GM12873 (cell line): Measurements from ENCODE around the gene OGT.

Experiments
- TF ChIP-seq, protein P1 (sequence below): IDR thresholded peaks from 2 replicates; pipeline ENCODE4 v1.5.1; 2012; ENCODE audit warnings: low read depth, mild to moderate bottlenecking, moderate library complexity, low read length, control low read depth; ENCODE audit not compliant: insufficient read depth; ENCODE audit errors: missing control alignments

Gene OGT

DNA sequence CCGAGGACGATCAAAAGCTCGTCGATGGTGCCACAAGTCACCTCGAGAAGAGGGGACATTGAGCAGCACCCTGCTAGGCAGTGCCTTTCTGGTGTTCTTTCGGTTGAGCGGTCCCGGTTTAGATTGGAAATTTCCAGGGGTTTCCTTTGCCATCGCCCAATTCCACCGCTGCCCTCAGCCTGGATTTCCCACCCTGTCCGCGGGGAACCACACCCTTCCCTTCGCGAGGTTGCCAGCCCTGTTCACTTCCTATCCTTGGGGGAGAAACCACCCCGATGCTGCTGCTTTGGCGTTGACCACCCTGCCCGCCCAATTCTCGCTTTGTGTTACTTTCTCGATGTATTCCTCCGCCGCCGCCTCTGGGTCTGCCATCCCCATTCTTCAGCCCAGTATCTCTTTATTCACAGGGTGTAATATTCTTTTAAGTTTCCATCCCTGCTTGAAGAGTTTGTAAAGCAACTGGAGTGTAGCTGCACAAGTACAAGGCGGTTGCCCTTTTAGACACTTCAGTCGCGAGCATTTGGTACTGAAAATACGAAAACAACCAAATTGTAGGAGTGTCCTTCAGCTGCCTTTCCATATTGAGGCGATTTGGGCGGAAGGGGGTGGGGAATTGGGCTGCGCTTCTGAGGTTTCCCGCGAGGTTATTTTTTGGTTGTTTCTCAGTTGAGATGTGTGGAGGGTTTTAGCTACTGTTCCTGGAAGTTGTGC lies 1.1 kb downstream of the OGT start:
- TF ChIP-seq, protein P1, sequence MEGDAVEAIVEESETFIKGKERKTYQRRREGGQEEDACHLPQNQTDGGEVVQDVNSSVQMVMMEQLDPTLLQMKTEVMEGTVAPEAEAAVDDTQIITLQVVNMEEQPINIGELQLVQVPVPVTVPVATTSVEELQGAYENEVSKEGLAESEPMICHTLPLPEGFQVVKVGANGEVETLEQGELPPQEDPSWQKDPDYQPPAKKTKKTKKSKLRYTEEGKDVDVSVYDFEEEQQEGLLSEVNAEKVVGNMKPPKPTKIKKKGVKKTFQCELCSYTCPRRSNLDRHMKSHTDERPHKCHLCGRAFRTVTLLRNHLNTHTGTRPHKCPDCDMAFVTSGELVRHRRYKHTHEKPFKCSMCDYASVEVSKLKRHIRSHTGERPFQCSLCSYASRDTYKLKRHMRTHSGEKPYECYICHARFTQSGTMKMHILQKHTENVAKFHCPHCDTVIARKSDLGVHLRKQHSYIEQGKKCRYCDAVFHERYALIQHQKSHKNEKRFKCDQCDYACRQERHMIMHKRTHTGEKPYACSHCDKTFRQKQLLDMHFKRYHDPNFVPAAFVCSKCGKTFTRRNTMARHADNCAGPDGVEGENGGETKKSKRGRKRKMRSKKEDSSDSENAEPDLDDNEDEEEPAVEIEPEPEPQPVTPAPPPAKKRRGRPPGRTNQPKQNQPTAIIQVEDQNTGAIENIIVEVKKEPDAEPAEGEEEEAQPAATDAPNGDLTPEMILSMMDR: no peak

DNA sequence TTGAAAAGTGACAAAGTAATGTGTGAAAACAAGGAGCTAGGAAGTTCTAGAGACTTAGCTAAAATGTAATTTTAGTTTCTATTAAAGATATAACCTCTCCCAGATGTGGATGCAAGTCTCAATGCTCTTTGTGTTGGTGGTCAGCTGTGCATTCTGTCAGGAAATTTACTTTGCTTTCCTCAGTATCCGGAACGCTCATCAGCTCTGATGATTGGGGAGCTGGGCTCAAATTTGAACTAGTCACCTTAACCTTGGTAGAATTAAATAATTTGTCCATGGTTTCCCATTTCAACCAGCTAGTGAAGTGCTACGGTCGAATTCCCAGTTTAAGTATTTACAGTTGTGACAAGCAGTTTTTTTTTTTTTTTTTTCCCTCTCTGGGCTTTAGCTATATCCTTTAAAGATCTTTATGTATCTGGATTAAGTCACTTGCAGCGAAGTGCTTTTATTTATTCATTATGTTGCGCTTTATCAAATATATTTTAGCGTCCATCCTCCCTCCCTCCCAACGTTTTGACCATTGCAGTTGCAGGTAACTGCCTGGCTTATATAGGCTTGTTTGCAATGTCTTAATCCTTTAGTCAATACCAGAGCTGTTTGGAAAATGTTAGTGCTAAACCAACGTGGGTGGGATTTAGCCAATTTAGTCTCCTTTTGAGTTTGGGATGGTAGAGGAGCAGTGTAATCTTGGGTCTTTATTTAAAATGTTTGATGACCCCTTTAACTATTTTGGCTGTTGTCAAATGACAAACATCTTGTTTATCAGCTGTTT lies 2.1 kb downstream of the OGT start:
- TF ChIP-seq, protein P1: no peak

DNA sequence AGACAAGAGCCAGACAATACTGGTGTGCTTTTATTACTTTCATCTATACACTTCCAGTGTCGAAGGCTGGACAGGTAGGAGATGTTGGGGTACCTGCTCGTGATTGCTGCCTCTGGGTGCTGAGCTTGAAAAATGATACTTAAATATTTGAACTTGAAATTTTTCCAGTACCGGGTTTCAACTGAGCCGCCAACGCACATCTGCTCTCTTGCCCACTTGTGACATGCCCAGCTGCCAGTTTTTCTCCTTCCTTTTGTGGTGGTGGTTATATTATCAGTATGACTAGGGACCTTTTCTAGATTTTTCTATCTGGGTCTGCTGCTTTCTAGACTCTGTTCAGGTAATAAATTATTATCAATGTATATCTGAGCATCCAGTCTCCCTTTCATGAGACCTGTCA lies 3.4 kb downstream of the OGT start:
- TF ChIP-seq, protein P1: no peak

GRCh38 chrX:71537743-71538142 lies 4.8 kb downstream of the OGT start:
- TF ChIP-seq, protein P1: no peak

- TF ChIP-seq, protein P1: no peak
Measured at GRCh38 chrX:71540801-71541200, 7.9 kb downstream of the OGT start.

DNA sequence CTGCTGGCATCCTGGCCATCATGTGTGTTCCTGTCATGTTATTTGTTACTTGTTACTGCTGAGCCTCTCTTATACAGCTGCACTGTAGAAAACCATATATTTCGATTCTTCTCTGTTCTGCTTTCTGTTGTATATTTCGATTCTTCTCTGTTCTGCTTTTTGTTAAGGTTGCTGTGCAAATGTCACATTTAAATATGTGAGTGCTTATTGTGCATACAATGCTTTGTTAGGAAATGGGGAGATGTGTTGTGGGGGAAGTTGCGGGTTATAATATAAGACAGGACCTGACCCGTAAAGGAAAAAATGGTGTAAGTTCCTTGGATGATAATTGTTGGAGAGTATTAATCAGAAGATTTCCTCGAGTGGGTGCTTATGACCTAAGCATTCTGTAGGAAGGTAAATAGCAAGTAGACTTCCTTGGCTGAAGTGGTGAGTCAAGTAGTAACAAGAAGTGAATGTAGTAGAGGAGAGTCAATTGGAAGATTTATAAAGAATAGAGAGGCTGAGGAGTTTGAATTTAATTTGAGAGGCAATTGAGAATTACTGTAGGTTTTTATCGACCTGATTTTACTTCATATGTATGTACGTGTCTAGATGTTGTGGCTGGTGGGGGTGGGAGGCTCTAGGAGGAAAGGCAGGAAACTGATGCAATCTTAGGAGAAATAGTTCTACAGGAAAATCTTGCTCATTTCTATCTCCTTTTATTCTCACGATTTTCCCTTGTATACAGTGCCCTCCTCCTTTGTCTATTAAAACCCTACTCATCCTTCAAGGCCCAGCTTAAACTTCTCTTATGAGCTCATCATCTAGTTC lies 8.5 kb downstream of the OGT start:
- TF ChIP-seq, protein P1: no peak

GRCh38 chrX:71542411-71542810 lies 9.5 kb downstream of the OGT start:
- TF ChIP-seq, protein P1: no peak
